Gastrocnemius medialis (tissue), 4 donors: ENCODE results near the gene HSPA9.

ENCODE experiments used
- CTCF ChIP-seq, 5 experiments: fragments of 450-650 bp in 3 of 5; fragments of 200-600 bp in 2 of 5; sonication (generic) in 2 of 5; IDR thresholded peaks in 4 of 5; conservative IDR thresholded peaks in 1 of 5; 1 replicate in 4 of 5; 2 replicates in 1 of 5; pipeline ENCODE4 v1.5.1; 2016 to 2019; ENCODE audit warnings: antibody characterized with exemption in 5 of 5, mild to moderate bottlenecking in 3 of 5, moderate library complexity in 3 of 5
- POLR2A ChIP-seq, 2 donors: fragments of 450-650 bp; IDR thresholded peaks; one replicate each; pipeline ENCODE4 v1.6.1; 2017; ENCODE audit warnings: antibody characterized with exemption in 2 of 2, mild to moderate bottlenecking in 2 of 2, moderate library complexity in 2 of 2

- TF ChIP-seq CTCF (IDR thresholded peaks at IDR 0.05 in 4 of 5, conservative IDR thresholded peaks at IDR 0.05 in 1 of 5) (no peak), POLR2A (IDR thresholded peaks at IDR 0.05) (no peak)
These were observed 21.1 kb downstream of the HSPA9 start for GRCh38 chr5:138554143-138554542.
